A549 (cell line): ENCODE data around the gene NPNT. TPM values are rescaled to one million over a fixed set of nuclear protein-coding genes. Genes with fewer than 3 reads are reported as not detected.

ENCODE experiments used
- ATAC-seq, 2 experiments: fragments of 200-7000 bp in 1 of 2; fragments of >200 bp in 1 of 2; cut with Nextera tagmentation in 1 of 2; cut with Tn5 transposase in 1 of 2; 3 replicates each; pipeline versions ENCODE4 v1.8.0 to v1.9.1; 2018 to 2020; ENCODE audit warnings: mild to moderate bottlenecking in 1 of 2, moderate library complexity in 1 of 2
- CTCF ChIA-PET: fragments of 300-600 bp; sonication (Branson Sonifier 250); formaldehyde crosslinking; extraction: SDS; loops from one replicate; lab custom pipeline; 2021; ENCODE audit warnings: antibody characterized with exemption, inconsistent platforms; lab: Yijun Ruan, JAX
- POLR2A ChIA-PET: fragments of 350-600 bp; formaldehyde crosslinking; extraction: SDS; loops from one replicate; lab custom pipeline; 2021; ENCODE audit warnings: antibody characterized with exemption, inconsistent platforms; lab: Yijun Ruan, JAX
- DNase-seq, 2 experiments: peaks; one replicate each; pipeline versions ENCODE4 v3.0.0 to v3.0.0-alpha.2; 2011 to 2016; ENCODE audit warnings: low read depth in 1 of 2, low spot score in 1 of 2
- FAIRE-seq: peaks from 2 replicates; lab custom pipeline; 2011; peaks lifted over from hg19 to GRCh38; lab: Jason Lieb, UNC
- H3K27ac ChIP-seq, 2 experiments: fragments of >200 bp; sonication (Bioruptor Twin); formaldehyde crosslinking; 3 replicates each; pipeline ENCODE4 v1.5.1; 2016 to 2017
- H3K4me1 ChIP-seq: fragments of >200 bp; sonication (Bioruptor Twin); formaldehyde crosslinking; 3 replicates; pipeline ENCODE4 v1.6.1; 2016
- H3K4me2 ChIP-seq: fragments of >200 bp; sonication (Bioruptor Twin); formaldehyde crosslinking; 3 replicates; pipeline ENCODE4 v1.6.1; 2016
- H3K4me3 ChIP-seq: fragments of >200 bp; sonication (Bioruptor Twin); formaldehyde crosslinking; 3 replicates; pipeline ENCODE4 v1.5.1; 2016
- H3K9me3 ChIP-seq: fragments of >200 bp; sonication (Bioruptor Twin); formaldehyde crosslinking; 3 replicates; pipeline ENCODE4 v1.6.1; 2016
- ATOH8 ChIP-seq: fragments of 250-450 bp; sonication (Bioruptor Pico); IDR thresholded peaks from 2 replicates; pipeline ENCODE4 v1.5.0; 2020; ENCODE audit warnings: low read depth, mild to moderate bottlenecking, moderate library complexity
- BCL3 ChIP-seq: fragments of >200 bp; sonication (Bioruptor Twin); formaldehyde crosslinking; IDR thresholded peaks from 3 replicates; pipeline ENCODE4 v1.6.1; 2016
- BHLHE40 ChIP-seq: IDR thresholded peaks from 2 replicates; pipeline ENCODE4 v1.6.1; 2012; ENCODE audit warnings: low read depth, low read length, inconsistent platforms
- CBX2 ChIP-seq: fragments of 200-600 bp; sonication (generic); IDR thresholded peaks from 2 replicates; pipeline ENCODE4 v1.6.1; 2016; ENCODE audit warnings: low read depth, mild to moderate bottlenecking, borderline replicate concordance
- CBX8 ChIP-seq: fragments of 200-600 bp; sonication (generic); IDR thresholded peaks from 2 replicates; pipeline ENCODE4 v1.6.1; 2016
- CTCF ChIP-seq: fragments of >200 bp; sonication (Bioruptor Twin); formaldehyde crosslinking; IDR thresholded peaks from 3 replicates; pipeline ENCODE4 v1.5.1; 2016
- EHMT2 ChIP-seq: fragments of 200-600 bp; sonication (generic); IDR thresholded peaks from 2 replicates; pipeline ENCODE4 v1.6.1; 2016; ENCODE audit warnings: antibody characterized with exemption, low read depth, mild to moderate bottlenecking, moderate library complexity
- EP300 ChIP-seq, 2 experiments: fragments of >200 bp; sonication (Bioruptor Twin); formaldehyde crosslinking; IDR thresholded peaks; 2 replicates in 1 of 2; 3 replicates in 1 of 2; pipeline ENCODE4 v1.6.1; 2016 to 2017
- FOSB ChIP-seq: fragments of 250-450 bp; sonication (Bioruptor Pico); IDR thresholded peaks from 2 replicates; pipeline ENCODE4 v1.5.0; 2020; ENCODE audit warnings: mild to moderate bottlenecking, moderate library complexity
- FOSL2 ChIP-seq, 2 experiments: fragments of 450-650 bp in 1 of 2; fragments of >200 bp in 1 of 2; sonication (Bioruptor Twin) in 1 of 2; formaldehyde crosslinking; IDR thresholded peaks; 2 replicates each; pipeline versions ENCODE4 v1.5.0 to v1.6.1; 2016 to 2020; ENCODE audit warnings: mild to moderate bottlenecking in 1 of 2, moderate library complexity in 1 of 2
- FOXS1 ChIP-seq: fragments of 250-450 bp; sonication (Bioruptor Pico); IDR thresholded peaks from 2 replicates; pipeline ENCODE4 v1.5.0; 2020; ENCODE audit warnings: mild to moderate bottlenecking, moderate library complexity
- GATA3 ChIP-seq: IDR thresholded peaks from 2 replicates; pipeline ENCODE4 v1.6.1; 2012; ENCODE audit warnings: borderline replicate concordance
- HES2 ChIP-seq: fragments of >200 bp; sonication (Bioruptor Twin); formaldehyde crosslinking; IDR thresholded peaks from 2 replicates; pipeline ENCODE4 v1.6.1; 2016
- HOXA7 ChIP-seq: fragments of 250-450 bp; sonication (Bioruptor Pico); IDR thresholded peaks from 2 replicates; pipeline ENCODE4 v1.5.0; 2020; ENCODE audit warnings: mild to moderate bottlenecking, moderate library complexity
- HOXB13 ChIP-seq: fragments of 250-450 bp; sonication (Bioruptor Pico); IDR thresholded peaks from 2 replicates; pipeline ENCODE4 v1.5.0; 2020; ENCODE audit warnings: low read depth, mild to moderate bottlenecking, moderate library complexity
- JUN ChIP-seq, 2 experiments: fragments of >200 bp; sonication (Bioruptor Twin); formaldehyde crosslinking; IDR thresholded peaks; 2 replicates in 1 of 2; 3 replicates in 1 of 2; pipeline ENCODE4 v1.6.1; 2016 to 2017
- MAFK ChIP-seq: fragments of 450-650 bp; IDR thresholded peaks from 2 replicates; pipeline ENCODE4 v1.6.1; 2014; ENCODE audit not compliant: partially characterized antibody
- MAZ ChIP-seq: fragments of 150-350 bp; IDR thresholded peaks from 2 replicates; pipeline ENCODE4 v1.6.1; 2014; ENCODE audit warnings: antibody characterized with exemption, low read depth, low read length, borderline replicate concordance
- PHF8 ChIP-seq: fragments of 200-600 bp; sonication (generic); IDR thresholded peaks from 2 replicates; pipeline ENCODE4 v1.6.1; 2016; ENCODE audit warnings: low read depth, mild to moderate bottlenecking, antibody characterized with exemption, moderate library complexity, borderline replicate concordance
- POLR2A ChIP-seq: IDR thresholded peaks from 2 replicates; pipeline ENCODE4 v1.6.1; 2012; ENCODE audit warnings: mild to moderate bottlenecking, low read length
- RAD21 ChIP-seq, 2 experiments: fragments of >200 bp in 1 of 2; sonication (Bioruptor Twin) in 1 of 2; formaldehyde crosslinking in 1 of 2; IDR thresholded peaks in 1 of 2; conservative IDR thresholded peaks in 1 of 2; 2 replicates in 1 of 2; 3 replicates in 1 of 2; pipeline ENCODE4 v1.6.1; 2012 to 2018; ENCODE audit warnings: inconsistent platforms in 1 of 2
- RARB ChIP-seq: fragments of 250-450 bp; sonication (Bioruptor Pico); IDR thresholded peaks from 2 replicates; pipeline ENCODE4 v1.8.0; 2021; ENCODE audit warnings: mild to moderate bottlenecking, moderate library complexity
- RFX5 ChIP-seq: fragments of 450-650 bp; IDR thresholded peaks from 2 replicates; pipeline ENCODE4 v1.7.1; 2014; ENCODE audit warnings: antibody characterized with exemption, mild to moderate bottlenecking, moderate library complexity
- TFCP2L1 ChIP-seq: fragments of 250-450 bp; sonication (Bioruptor Pico); IDR thresholded peaks from 2 replicates; pipeline ENCODE4 v1.5.0; 2021; ENCODE audit warnings: mild to moderate bottlenecking
- TP53 ChIP-seq: fragments of 250-450 bp; sonication (Bioruptor Pico); IDR thresholded peaks from 2 replicates; pipeline ENCODE4 v1.5.0; 2021; ENCODE audit warnings: mild to moderate bottlenecking, moderate library complexity
- ZC3H11A ChIP-seq: fragments of 450-650 bp; IDR thresholded peaks from 2 replicates; pipeline ENCODE4 v1.6.1; 2014; ENCODE audit warnings: antibody characterized with exemption, mild to moderate bottlenecking
- ZNF302 ChIP-seq: fragments of 250-450 bp; sonication (Bioruptor Pico); IDR thresholded peaks from 2 replicates; pipeline ENCODE4 v1.9.0; 2021; ENCODE audit warnings: inconsistent platforms, mild to moderate bottlenecking, moderate library complexity
- ZSCAN20 ChIP-seq: fragments of 250-450 bp; sonication (Bioruptor Pico); IDR thresholded peaks from 2 replicates; pipeline ENCODE4 v1.8.0; 2022; ENCODE audit warnings: mild to moderate bottlenecking, moderate library complexity
- WGBS: methylation state at CpG from one replicate; pipeline ENCODE4 v1.1.6; 2017; ENCODE audit errors: missing lambda C conversion rate; 5-methylcytosine and 5-hydroxymethylcytosine counted together
- polyA plus RNA-seq, 4 experiments: library from polyadenylated mRNA; depleted of rRNA in 3 of 4; stranded (reverse); fragments of >200 nt; fragmentation: RNase III in 1 of 4; extraction: RNeasy Plus Mini Kit Qiagen cat#74134 plus additional on column Dnase treatment in 1 of 4; gene quantifications; 2 replicates in 3 of 4; 3 replicates in 1 of 4; pipeline ENCODE4 v1.2.3, GENCODE V29; 2011 to 2017
- TF ChIP-seq, protein P1 (sequence below): fragments of 250-450 bp; sonication (Bioruptor Pico); IDR thresholded peaks from 2 replicates; pipeline ENCODE4 v1.5.0; 2021; ENCODE audit warnings: mild to moderate bottlenecking, moderate library complexity, borderline replicate concordance

The NPNT gene
- polyA plus RNA-seq, 2 of the 4 experiments (the other 2 are of a cell fraction): 0.32 to 0.56 TPM

- ATAC-seq: no peak
- Histone ChIP-seq H3K4me1 (no peaks in the 10 kb centered on the region), H3K27ac (no peak overlapping the region), H3K4me3 (no peak overlapping the region), H3K9me3 (no peaks in the 10 kb centered on the region), H3K4me2 (no peak overlapping the region)
- no peak for DNase-seq
- FAIRE-seq: no peak
- CTCF ChIA-PET: no interaction called here
- POLR2A ChIA-PET: no interaction called here
- TF ChIP-seq BCL3 (no peak), HOXB13 (CRISPR knock-in tag) (no peak), ZNF302 (CRISPR knock-in tag) (no peak), GATA3 (no peak), MAZ (no peak), PHF8 (no peak), BHLHE40 (no peak), TFCP2L1 (CRISPR knock-in tag) (no peak), FOSB (no peak), HOXA7 (CRISPR knock-in tag) (no peak), EP300 (IDR thresholded peaks at IDR 0.05) (no peak), CBX8 (no peak), JUN (IDR thresholded peaks at IDR 0.05) (no peak), POLR2A (no peak), FOSL2 (IDR thresholded peaks at IDR 0.05) (no peak), FOSL2 (CRISPR knock-in tag; IDR thresholded peaks at IDR 0.05) (no peak), TP53 (no peak)
- TF ChIP-seq, protein P1, sequence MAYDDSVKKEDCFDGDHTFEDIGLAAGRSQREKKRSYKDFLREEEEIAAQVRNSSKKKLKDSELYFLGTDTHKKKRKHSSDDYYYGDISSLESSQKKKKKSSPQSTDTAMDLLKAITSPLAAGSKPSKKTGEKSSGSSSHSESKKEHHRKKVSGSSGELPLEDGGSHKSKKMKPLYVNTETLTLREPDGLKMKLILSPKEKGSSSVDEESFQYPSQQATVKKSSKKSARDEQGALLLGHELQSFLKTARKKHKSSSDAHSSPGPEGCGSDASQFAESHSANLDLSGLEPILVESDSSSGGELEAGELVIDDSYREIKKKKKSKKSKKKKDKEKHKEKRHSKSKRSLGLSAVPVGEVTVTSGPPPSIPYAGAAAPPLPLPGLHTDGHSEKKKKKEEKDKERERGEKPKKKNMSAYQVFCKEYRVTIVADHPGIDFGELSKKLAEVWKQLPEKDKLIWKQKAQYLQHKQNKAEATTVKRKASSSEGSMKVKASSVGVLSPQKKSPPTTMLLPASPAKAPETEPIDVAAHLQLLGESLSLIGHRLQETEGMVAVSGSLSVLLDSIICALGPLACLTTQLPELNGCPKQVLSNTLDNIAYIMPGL (CRISPR knock-in tag): no peak
Measured at GRCh38 chr4:105875233-105875632, 20.0 kb upstream of the NPNT start.

DNA sequence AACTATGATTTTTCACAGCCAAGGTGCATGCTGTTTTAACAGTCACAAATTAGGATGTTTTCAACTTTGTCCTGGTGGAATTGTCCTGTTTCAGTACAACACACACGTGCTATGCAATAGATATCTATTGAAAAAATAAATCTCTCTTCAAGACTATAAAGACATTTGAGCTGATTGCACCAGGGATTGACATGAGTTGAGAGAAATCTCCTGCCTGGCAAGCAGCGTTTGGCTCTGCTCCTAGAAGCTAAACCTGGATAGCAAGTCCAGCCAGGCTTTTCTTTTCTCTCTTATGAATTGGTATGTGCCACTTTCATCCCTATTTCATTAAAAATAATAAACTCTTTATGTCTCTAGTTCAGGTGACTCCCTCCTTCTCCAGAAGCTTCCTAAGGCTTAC lies 16.6 kb upstream of the NPNT start:
- Histone ChIP-seq H3K27ac (no peak overlapping the region), H3K9me3 (no peaks in the 10 kb centered on the region), H3K4me3 (no peak overlapping the region), H3K4me2 (no peak overlapping the region), H3K4me1 (no peaks in the 10 kb centered on the region)
- ChIA-PET POLR2A (no interaction called here), CTCF (no interaction called here)
- no peak for FAIRE-seq
- TF ChIP-seq TFCP2L1 (CRISPR knock-in tag) (no peak), CBX2 (no peak), GATA3 (no peak), MAFK (no peak), FOXS1 (CRISPR knock-in tag) (no peak), PHF8 (no peak), ZC3H11A (no peak)
- no peak for ATAC-seq
- DNase-seq: no peak
- WGBS: 10% methylated on average over 2 of the region's 2 CpGs

DNA sequence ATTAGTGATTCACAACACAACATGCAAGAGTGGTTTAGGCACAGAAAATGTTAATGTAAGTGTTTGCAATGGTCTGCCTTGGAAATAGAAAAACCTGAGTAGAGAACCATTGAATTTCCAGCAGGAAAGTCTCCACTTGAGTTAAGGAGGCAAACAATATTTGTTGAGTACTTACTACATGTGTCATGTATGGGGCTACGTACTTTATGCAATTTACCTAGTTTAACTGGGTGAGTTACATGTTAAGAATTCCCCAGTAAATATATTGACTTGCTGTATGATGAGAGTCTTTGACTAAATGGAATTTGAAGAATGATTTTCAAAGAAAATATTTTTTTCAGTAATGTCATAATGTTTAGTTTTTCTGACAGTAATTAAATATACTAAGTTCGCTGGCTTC lies 7.8 kb upstream of the NPNT start:
- H3K4me1 ChIP-seq: no peaks in the 10 kb centered on the region
- 19% methylated on average over 2 of the region's 2 CpGs for WGBS
- ATAC-seq (no peak), FAIRE-seq (no peak), DNase-seq (no peak)
- H3K4me2 ChIP-seq: no peak overlapping the region
- H3K9me3 ChIP-seq: no peaks in the 10 kb centered on the region
- H3K27ac ChIP-seq: no peak overlapping the region
- no peak overlapping the region for H3K4me3 ChIP-seq
- POLR2A ChIA-PET: no interaction called here
- CTCF ChIA-PET: no interaction called here
- TF ChIP-seq BHLHE40: no peak
- no peak for TF ChIP-seq ATOH8 (CRISPR knock-in tag)
- no peak for TF ChIP-seq HOXA7 (CRISPR knock-in tag)
- no peak for TF ChIP-seq MAFK
- TF ChIP-seq RAD21 (conservative IDR thresholded peaks at IDR 0.05 in 1 of 2, IDR thresholded peaks at IDR 0.05 in 1 of 2): no peak
- no peak for TF ChIP-seq BCL3
- no peak for TF ChIP-seq RFX5
- TF ChIP-seq CTCF: no peak
- no peak for TF ChIP-seq EHMT2
- TF ChIP-seq HES2: no peak
- no peak for TF ChIP-seq FOXS1 (CRISPR knock-in tag)
- no peak for TF ChIP-seq ZSCAN20 (CRISPR knock-in tag)
- TF ChIP-seq RARB (CRISPR knock-in tag): no peak
